Measurements from ENCODE around the gene NUP37.
"Not testable (repeated sequence)": the region's sequence is repeated elsewhere in the genome, so short reads cannot be mapped to it uniquely, and the experiment has no call there.

NUP37 gene, protein sequence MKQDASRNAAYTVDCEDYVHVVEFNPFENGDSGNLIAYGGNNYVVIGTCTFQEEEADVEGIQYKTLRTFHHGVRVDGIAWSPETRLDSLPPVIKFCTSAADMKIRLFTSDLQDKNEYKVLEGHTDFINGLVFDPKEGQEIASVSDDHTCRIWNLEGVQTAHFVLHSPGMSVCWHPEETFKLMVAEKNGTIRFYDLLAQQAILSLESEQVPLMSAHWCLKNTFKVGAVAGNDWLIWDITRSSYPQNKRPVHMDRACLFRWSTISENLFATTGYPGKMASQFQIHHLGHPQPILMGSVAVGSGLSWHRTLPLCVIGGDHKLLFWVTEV

DNA sequence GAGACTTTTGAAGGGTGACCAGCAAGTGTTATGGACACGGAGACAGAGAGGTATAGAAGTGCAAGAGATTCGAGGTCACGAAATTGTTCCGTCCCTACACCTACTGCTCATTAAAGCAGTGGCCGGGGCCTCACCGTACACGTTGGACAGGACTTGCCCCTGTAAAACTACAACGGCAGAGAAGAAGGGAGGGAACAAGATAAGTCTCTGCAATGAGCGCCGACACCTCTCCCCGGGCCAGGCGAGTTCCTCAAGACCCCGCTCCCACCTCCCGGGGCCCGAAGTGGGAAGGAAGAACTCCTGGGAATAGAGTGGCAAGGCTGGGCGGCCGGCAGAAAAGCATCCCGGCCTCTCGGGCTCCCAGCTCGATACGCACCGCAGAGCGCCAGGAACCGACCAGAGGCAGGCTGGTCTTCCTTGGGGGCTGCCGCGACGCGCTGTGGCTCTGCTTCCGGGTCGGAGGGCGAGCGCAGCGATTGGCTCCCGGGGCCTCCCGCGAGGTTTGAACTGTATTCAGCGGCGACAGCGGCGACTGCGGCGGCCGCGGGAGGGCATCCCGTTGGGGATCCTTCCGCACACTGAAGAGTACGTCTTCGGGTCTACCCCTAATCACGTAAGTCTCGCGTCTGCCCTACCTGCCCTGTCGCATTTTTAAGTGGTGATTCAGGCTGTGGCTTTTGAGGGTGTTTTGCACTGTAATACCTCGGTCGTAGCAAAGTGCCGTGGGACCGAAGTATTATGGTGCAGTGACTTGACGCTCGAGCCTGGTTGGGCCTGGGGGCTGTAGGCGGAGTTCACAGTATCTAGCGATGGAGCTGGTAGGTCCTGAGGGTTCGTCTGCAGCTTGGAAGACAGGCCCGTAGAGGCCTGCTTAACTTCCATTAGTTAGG is at the start of gene NUP37, which contains the start of gene PARPBP:
Gene NUP37 (minus strand): TSS at position 441 of the 890 bp plus-strand sequence. CDS start 1,596 bp downstream, outside the sequence.
Gene PARPBP (plus strand): TSS at position 510 of the 890 bp plus-strand sequence. CDS start 3,706 bp downstream, outside the sequence.
- DNase-seq = no peak

DNA sequence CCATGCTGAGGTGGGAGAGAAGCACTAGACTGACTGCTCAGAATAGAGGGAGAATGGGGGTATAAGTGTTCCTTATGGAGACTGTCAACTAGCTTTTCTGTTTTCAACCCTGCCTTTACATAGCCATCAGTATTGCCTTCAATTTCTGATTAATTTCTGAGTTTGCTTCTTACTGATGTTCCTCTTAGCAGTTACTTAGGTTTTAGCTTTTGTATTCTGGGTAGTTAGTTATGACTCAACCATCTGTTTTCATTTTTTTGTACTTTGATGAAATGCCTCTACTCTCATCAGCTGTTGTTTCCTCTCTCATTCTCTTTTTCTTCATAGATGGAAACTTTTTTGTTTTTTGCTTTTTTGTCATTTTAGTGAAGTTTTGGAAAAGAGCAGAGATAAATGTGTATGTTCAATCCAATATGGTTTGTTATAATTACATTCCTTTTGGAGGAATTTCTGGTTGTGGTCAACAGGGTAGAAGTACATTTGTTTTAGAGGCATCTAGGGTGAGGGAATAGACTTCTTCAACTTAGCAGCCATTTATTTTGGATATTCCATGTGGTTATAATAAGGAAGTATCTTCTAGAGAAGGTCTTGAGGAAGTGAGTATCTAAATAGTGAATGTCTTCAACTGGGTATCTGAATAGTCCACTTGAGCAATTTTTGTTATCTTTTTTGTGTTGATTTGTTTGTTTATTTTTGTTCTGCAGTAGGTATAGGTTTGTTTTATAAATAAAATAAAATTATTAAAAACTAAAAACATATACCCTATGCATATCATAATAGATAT is 48.1 kb upstream of the NUP37 start:
- no peak for DNase-seq

DNA sequence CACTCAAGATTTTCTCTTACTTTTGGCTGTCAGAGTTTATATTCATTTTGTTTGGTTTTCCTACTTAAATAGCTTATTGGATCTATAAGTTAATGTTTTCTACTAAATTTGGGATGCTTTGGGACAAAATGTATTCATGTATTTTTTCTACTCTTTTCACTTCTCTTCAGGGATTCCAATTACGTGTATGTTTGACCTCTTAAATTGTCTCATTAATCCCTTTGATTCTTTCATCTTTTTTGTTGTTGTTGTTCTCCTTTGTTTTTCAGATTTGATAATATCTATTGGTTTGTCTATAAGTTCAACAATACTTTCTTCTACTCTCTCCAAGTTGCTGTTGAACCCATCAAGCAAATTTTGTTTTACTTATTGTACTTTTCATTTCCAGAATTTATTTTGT is 43.5 kb upstream of the NUP37 start:
- DNase-seq = no peak

DNA sequence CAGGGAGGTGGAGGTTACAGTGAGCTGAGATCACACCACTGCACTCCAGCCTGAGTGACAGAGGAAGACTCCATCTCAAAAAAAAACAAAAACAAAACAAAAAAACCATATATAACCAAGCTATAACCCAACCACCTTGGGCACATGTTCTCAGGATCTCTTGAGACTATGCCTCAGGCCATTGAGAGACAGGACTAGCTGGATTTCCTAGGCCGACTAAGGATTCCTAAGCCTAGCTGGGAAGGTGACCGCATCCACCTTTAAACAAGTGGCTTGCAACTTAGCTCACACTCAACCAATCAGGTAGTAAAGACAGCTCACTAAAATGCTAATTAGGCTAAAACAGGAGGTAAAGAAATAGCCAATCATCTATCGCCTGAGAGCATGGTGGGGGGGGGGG is 35.3 kb upstream of the NUP37 start:
- DNase-seq = not testable (repeated sequence)

DNA sequence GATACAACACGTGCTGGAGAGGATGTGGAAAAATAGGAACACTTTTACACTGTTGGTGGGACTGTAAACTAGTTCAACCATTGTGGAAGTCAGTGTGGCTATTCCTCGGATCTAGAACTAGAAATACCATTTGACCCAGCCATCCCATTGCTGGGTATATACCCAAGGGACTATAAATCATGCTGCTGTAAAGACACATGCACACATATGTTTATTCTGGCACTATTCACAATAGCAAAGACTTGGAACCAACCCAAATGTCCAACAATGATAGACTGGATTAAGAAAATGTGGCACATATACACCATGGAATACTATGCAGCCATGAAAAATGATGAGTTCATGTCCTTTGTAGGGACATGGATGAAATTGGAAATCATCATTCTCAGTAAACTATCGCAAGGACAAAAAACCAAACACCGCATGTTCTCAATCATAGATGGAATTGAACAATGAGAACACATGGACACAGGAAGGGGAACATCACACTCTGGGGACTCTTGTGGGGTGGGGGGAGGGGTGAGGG is 27.2 kb upstream of the NUP37 start:
- not testable (repeated sequence) for DNase-seq

DNA sequence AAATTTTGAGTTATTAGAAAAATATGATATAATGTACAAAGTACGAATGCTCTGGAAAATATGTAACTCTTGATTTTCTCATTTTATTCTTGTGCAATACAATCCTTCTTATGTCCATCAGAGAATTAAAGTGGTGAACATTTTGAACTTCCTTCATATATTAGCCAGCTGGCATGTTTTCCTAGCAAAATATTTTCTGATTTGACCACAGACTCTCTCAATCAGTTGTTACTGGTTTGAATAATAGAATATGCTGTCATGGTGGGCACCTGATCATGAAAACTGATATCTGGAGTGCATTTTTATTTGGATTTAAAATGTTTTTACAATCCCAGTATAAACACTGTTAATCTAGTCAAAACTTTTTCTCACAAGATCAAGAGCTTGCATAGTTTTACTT is 24.3 kb upstream of the NUP37 start:
- DNase-seq = no peak

DNA sequence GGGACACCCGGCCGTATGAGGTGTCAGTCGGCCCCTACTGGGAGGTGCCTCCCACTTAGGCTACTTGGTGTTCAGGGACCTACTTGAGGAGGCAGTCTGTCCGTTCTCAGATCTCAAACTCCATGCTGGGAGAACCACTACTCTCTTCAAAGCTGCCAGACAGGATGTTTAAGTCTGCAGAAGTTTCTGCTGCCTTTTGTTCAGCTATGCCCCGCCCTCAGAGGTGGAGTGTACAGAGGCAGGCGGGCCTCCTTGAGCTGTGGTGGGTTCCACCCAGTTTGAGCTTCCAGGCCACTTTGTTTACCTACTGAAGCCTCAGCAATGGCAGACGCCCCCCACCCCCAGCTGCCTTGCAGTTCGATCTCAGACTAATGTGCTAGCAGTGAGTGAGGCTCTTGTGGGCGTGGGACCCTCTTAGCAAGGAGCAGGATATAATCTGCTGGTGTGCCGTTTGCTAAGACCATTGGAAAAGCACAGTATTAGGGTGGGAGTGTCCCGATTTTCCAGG is 23.0 kb upstream of the NUP37 start:
- not testable (repeated sequence) for DNase-seq

DNA sequence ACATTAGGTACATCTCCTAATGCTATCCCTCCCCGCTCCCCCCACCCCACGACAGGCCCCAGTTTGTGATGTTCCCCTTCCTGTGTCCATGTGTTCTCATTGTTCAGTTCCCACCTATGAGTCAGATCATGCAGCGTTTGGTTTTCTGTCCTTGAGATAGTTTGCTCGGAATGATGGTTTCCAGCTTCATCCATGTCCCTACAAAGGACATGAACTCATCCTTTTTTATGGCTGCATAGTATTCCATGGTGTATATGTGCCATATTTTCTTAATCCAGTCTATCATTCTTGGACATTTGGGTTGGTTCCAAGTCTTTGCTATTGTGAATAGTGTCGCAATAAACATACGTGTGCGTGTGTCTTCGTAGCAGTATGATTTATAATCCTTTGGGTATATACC is 17.7 kb upstream of the NUP37 start:
- DNase-seq = not testable (repeated sequence)

DNA sequence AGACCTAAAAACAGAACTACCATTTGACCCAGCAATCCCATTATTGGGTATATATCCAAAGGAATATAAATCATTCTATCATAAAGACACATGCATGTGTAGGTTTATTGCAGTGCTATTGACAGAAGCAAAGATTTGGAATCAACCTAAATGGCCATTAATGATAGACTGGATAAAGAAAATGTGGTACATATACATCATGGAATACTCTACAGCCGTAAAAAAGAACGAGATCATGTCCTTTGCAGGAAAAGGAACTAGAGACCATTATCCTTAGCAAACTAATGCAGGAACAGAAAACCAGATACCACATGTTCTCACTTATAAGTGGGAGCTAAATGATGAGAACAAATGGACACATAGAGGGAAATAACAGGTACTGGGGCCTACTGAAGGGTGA is 11.5 kb upstream of the NUP37 start:
- not testable (repeated sequence) for DNase-seq

DNA sequence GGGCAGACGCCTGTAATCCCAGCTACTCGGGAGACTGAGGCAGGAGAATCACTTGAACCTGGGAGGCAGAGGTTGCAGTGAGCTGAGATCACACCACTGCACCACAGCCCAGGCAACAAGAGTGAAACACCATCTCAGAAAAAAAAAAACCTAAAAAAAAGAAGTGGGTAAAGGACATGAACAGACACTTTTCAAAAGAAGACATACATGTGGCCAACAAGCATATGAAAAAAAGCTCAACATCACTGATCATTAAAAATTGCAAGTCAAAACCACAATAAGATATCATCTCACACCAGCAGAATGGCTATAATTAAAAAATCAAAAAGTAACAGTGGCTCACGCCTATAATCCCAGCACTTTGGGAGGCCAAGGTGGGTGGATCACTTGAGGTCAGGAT is 10.8 kb upstream of the NUP37 start:
- DNase-seq = not testable (repeated sequence)

DNA sequence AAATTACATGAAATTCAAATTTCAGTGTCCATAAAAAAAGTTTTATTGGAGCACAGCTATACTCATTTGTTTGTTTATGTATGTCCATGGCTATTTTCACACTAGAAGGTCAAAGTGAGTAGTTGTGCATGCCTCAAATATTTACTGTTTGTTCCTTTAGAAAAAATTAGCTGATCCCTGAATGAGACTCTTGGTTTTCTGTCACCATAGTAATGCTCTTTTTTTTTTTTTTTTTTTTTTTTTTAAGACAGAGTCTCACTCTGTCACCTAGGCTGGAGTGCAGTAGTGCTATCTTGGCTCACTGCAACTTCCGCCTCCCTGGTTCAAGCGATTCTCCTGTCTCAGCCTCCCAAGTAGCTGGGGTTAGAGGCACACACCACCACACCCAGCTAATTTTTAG is 1.4 kb upstream of the NUP37 start:
- not testable (repeated sequence) for DNase-seq

DNA sequence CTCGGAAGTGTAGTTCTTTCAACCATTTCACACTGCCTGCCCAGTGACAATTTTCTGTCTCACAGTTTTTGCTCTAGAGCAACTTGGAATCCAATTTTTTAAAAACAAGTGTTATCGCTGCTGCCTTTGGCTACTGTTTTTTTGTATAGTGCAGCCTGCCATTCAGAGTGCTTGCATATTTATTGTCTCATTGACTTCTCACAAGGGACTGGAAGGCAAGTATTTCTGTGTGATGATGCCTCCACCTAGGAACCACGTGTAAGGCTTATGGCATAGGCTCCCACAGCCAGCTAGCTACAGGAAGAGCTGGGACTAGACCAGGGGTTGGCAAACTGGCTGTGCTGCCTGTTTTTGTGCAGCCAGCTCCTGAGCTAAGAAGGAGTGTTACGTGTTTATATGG is 972 bp upstream of the NUP37 start:
- DNase-seq = no peak

DNA sequence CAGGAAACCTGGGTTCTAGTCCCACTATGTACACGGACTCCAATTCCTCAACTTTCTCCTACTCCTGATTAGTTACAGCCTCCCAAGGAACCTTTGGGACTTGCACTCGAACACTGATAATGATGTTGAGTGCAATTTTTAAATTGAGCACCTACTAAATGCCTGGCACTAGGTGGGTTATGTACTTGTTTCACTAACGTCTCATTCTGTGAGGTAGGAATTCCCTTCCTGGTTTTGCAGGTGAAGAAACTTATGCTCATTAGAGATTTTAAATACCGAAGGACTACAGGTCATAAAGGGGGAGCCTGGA is 605 bp upstream of the NUP37 start:
- DNase-seq = no peak

DNA sequence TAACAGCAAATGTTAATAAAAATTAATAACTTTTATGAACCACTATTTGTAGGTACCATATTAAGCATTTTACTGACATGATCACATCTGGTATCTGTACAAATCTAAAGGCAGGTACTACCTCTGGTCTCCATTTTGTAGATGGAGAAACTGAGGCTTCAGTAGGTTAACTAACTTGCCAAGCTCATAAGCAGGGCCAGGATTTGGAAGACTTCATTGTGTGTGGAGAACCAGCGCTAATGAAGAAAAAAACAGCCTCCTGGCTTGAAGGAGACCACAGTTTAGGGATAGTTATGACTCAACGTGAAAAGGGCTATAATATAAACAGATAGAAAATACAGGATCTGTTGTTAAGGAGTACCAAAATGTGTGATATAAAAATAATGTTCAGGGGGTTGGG is 1.0 kb downstream of the NUP37 start:
- no peak for DNase-seq

DNA sequence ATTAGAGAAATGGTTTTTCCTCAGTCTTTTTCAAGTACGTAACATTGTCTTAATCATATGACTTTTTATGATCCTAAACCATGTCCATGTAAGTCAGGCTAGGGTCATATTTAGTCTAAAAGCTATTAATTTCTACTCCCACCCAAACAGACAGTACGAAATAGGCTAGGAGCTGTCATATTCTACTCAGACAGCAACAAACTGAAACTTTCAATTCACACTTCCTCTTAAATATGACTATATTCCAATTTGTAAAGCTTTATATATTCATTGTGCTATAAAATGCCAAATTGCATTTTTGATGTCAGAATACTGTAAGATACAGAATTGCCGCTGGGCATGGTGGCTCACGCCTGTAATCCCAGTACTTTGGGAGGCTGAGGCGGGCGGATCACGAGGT is 3.5 kb downstream of the NUP37 start:
- DNase-seq = no peak

DNA sequence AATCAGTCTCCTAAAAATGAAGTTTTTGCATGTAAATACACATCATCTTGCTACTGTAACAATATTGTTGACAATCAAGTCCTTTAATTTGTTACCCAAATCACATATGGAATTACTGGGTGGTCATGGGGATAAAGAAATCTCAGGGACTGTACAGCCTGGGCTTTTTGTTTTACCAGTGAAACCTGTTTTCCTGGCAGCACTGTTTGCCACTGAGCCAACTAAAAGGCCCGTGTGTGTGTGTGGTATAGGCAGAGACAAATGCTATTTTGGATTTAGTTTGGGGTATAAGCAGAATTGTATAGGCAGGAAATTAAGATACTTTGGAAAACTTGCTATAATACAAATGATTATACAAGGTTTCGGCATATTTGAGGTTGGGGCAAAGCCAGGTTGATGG is 5.7 kb downstream of the NUP37 start:
- DNase-seq = no peak

DNA sequence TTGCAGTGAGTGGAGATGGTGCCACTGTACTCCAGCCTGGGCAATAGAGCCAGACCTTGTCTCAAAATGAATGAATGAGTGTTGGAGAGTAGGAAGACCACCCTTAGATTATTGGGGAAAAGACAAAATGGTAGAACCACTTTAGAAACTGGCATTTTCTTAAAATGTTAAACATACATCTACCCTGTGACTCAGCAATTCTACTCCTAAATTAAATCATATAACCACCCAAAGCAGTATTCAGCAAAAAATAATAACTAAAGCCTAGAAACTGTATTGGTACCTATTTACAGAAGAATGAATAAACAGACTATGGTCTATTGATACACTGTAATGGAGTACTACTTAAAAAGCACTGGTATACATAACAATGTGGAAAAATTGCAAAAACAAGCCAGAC is 9.1 kb downstream of the NUP37 start:
- no peak for DNase-seq

DNA sequence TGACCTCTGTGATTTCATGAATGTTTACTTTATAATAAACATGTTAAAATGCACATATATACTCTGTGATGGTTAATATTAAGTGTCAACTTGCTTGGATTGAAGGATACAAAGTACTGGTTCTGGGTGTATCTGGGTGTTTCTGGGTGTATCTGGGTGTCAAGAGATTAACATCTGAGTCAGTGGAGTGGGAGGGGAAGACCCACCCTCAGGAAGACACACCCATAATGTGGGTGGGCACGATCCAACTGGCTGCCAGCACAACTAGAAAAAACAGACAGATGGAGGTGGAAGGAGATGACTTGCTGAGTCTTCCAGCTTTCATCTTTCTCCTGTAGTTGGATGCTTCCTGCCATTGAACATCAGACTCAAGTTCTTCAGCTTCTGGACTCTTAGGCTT is 11.9 kb downstream of the NUP37 start:
- DNase-seq = no peak

DNA sequence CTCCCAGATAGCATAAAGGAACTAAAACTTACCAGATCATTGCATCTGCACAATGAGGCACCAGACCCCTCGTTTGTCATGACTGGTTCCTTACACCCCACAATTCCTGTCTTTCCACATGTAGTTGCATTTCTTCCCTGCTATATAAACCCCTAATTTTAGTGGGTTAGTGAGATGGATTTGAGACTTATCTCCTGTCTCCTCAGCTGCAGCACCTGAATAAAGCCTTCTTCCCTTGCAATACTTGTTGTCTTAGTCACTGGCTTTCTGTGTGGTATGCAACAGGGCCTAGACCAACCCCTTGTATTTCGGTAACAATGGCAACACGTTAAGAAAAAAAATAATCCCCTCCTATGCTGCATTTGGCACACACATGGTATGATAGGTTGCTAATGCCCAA is 13.0 kb downstream of the NUP37 start:
- DNase-seq = no peak

DNA sequence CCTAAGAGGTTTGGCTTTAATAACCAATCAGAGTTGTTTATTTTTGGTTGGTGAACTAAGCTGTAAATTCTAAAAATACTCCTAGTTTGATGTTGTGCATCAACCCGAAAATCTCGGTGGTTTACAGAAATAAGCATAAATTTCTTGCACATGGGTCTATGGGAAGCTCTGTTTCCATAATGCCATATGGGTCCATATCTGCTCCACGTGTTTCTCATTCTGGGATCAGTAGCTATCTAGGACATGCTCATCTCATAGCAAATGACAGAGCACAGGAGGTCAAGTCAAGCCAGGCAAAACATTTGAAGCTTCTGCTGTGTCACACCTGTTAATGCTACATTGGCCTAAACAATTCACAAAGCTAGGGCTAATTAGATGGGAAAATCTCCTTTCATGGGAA is 23.1 kb downstream of the NUP37 start:
- DNase-seq = no peak

DNA sequence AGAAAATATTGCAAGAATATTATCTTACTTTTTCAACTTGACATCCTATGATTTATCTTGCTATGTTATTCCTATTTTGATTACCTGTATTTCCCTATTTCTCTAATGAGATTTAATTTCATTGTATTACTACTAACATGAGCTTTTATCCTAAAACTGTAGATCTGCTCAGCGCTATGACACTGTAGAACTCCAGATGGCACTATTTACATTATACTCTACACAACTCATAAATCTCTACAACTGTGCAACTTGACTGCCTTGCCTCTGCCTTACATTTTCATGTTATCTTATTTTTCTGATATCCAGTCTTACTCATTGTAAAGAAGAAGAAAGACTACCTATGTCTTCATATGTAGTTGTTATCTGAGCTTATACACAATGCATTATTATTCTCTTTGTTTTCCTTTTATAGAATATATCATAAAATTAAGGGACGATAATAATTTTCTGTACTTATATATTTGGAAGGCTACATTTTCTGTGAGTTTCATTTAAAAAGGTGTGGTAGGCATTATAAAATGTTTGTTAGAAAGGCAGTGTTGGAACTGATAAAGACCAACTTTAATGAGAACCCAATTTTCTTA is 24.1 kb downstream of the NUP37 start:
- DNase-seq = no peak

DNA sequence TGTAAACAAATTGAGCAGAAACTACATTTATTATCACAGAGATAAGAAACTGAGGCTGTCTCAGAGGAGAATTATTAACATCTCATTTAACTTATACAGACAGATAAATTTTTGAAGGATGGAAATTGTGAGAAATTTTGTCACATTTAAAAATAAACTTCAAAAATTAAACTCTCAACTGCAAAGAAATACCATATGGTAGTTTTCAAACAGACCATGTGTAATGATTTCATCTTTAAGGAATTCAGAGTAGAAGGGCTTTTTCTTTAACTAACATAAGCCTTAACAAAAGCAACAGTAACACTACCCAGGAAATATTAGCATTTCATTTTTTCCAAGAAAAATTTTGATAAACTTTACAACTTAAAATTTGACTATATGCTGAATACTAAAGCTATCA is 26.6 kb downstream of the NUP37 start:
- no peak for DNase-seq
